HG03575 (cell line): Measurements from ENCODE around the gene LCORL.
"Not testable (repeated sequence)": the region's sequence is repeated elsewhere in the genome, so short reads cannot be mapped to it uniquely, and the experiment has no call there.

Source experiments
- ATAC-seq: cut with Tn5 transposase; IDR thresholded peaks from one replicate; pipeline ENCODE4 v1.9.1; 2021; ENCODE audit not compliant: unreplicated experiment, insufficient number of reproducible peaks, low FRiP score; ENCODE audit errors: extremely low read depth

The LCORL gene

DNA sequence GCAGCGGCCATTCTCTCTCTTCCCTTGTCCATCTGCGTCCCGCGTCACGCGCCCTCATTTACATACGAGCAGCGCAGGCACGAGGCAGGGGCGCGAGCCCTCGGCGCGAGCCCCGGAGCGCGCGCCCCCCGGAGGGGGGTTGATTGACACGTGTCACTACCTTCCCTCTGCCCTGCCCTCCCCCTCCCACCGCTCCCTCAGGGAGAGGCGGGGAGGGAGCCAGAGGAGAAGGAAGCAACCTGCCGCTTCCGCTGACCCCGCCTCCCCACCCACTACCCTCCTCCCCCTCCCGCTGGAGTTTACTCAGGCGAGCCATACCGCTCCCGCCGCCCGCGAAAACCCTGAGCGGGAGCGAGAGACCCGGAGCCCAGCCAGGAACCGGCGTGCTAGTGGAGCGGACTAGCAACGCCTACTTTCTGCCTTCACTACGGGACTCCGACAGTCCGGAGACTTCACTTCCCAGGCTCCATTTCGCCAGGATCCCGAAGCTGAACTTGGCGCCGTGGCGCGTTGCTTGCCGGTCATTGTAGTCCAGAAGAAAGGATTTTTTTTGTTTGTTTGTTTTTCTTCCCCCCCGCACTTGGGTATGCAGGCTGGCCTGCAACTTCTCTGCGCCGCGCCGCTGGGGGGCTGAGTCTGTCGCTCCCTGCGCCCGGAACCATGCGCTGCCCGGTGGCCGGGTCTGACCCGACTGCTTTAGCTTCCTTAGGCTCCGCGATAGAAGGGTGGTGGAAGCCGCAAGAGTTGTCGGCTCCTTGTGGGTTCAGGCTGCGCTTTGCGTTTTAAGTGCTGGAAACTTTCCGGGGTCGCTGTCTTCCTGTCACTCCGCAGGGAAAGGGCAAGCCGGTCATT lies at the start of gene LCORL:
Gene LCORL (minus strand): TSS at position 36 of the 852 bp plus-strand sequence. CDS start 4 bp downstream, at position 32.
- ATAC-seq: peak; percentile 63

GRCh38 chr4:18069810-18070209 lies 48.3 kb upstream of the LCORL start:
- ATAC-seq: no peak

DNA sequence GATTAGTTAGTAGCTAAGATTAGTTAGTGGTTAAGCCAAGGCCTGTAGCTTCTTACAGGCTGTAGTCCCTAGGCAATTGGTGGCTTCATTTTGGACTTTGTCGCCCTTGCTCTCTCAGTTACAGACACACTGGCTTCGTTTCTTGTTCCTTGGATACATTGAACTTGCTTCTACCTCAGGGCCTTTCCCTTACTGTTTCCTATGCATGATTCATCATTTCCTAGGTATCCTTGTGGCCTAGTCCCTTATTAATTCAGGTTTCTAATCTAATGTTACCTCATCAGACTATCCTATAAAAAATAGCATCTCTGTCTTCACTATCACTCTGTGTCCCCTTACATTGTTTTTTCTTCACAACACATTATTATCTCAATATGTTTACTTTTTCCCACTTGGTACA lies 45.5 kb upstream of the LCORL start:
- no peak for ATAC-seq

GRCh38 chr4:18063079-18063478 lies 41.5 kb upstream of the LCORL start:
- no peak for ATAC-seq

- ATAC-seq: peak; percentile 59
These were observed 36.4 kb upstream of the LCORL start for GRCh38 chr4:18057821-18058533.

DNA sequence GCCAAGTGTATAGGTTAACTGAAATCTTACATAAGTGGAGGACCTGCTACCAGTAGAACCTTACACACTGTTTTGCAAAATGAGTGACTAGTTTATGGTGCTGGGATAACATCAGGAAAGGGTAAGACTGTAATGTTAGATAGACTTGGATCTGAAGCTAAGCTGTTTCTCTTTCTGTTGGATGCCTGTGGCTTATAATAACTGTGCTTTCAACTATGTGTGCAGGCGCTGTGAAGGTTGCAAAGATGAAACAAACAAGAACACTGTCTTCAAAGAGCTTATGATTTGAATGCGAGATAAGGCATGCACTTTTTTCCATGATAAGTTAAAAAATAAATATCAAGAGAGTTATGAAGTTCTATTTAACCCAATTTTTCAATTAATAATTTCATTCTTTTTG lies 34.5 kb upstream of the LCORL start:
- no peak for ATAC-seq

GRCh38 chr4:18052158-18052557 lies 30.6 kb upstream of the LCORL start:
- ATAC-seq: no peak

DNA sequence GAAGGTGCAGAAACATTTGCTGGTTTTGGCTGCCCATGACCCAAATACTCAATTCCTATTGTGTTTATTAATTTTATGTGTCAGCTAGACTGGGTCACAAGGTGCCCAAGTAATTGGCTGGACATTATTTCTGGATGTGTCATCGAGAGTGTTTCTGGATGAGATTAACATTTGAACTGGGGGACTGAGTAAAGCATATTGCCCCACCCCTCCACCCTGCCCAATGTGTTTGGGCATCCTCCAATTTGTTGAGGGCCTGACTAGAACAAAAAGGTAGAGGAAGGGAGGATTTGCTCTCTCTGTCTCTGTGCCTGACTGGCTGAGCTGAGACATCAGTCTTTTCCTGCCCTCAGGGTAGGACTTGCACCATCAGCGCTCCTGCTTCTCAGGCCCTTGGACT lies 29.7 kb upstream of the LCORL start:
- no peak for ATAC-seq

- ATAC-seq: no peak
These were observed 28.9 kb upstream of the LCORL start for GRCh38 chr4:18050448-18050847.

GRCh38 chr4:18049446-18049845 lies 27.9 kb upstream of the LCORL start:
- ATAC-seq: no peak

DNA sequence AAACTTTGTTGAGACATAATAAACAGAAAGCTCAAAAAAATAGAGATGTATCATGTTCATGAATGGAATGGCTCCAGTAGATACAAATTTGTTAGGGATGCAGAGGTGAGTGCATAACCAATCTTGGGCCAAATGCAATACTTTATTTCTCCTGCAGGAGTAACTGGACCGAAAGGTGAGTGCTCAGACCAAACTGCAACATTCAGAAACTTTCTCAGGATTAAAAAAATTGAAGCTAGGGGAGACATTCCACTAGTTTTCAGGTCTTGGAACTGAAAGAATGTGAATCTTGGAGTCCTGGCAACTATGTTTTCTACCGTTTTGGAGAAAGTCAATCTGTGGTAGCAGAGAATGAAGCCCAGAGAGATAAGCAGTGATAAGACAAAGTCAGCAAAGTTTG lies 21.2 kb upstream of the LCORL start:
- ATAC-seq: no peak

DNA sequence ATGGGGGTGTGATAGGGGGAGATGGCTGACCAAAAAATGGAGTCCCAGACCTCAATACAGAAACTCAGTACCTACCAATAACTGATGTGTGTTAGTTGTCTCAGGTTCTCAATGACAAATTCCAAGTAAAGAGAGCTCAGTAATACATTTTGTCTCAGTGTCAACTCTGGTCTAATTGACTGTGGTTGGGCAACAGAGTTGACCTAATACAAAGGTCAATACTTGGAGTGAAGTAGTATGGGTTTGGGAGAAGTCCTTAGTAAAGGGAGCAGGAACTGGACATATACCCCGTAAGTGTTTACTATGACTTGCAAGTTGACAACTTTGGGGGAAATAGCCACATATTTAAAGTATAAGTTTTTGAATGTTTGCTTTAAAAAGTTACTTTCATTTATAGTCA lies 20.5 kb upstream of the LCORL start:
- ATAC-seq: no peak

DNA sequence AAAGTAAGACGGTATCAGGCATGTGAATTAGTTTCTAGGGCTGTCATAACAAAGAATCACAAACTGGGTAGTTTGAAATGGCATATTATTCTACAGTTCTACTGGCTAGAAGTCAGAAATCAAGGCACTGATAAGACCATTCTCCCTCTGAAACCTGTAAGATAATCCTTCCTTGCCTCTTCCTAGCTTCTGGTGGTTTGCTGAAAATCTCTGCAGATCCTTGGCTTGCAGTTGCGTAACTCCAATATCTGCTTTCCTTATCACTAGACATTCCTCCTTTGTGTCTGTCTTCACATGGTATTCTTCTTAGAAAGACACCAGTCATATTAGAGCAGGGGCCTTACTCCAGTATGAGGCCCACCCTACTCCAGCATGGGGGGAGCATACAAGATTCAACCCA lies 19.6 kb upstream of the LCORL start:
- no peak for ATAC-seq

- no peak for ATAC-seq
These were observed 17.6 kb upstream of the LCORL start for GRCh38 chr4:18039113-18039512.

GRCh38 chr4:18036369-18036768 lies 14.8 kb upstream of the LCORL start:
- ATAC-seq: not testable (repeated sequence)

DNA sequence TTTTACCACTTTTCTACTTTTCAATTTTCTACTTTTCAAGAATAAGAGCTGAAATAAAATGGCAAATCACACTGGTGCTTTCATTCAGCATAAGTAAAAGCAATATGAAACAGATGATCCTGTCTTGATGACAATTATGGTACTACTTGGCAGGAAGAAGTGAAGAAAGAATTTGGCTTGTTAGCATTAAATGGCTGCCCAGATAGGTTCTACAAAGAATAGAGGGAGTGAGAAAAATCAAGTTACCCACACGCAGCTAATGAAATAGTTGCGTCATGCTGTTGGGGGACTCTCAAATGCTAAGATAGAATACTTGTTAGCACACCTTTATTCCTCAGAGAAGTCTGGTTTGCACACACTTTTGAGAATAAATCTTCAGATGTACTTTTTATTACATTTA lies 12.5 kb upstream of the LCORL start:
- ATAC-seq: no peak

- no peak for ATAC-seq
These were observed 11.8 kb upstream of the LCORL start for GRCh38 chr4:18033111-18034085.

GRCh38 chr4:18025288-18025687 lies 3.7 kb upstream of the LCORL start:
- ATAC-seq: no peak

DNA sequence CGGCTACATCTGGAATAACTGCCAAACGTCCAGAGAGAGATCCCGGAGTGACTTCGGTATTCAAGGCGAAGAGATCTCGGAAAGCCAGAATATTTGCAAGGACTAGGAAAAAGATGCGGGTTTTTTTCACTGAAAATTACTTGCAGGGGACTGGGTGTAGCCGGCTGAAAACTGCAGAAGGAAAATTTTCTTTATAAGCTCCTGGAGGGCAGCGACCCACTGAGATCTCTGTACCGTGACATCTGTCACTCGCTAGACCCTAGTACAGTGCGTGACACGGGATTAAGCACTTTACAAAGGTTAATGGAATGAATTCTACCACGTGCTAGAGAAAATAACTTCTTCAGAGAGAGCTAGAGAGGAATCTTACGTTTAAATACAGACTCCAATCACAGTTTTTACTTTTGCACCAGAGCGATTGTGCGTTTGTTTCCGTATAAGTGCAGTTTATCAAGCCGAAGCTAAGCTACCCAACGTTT lies 1.1 kb upstream of the LCORL start:
- ATAC-seq: no peak
